MCF 10A (cell line): ENCODE data around the gene THEMIS2. TPM values are rescaled to one million over a fixed set of nuclear protein-coding genes. Genes with fewer than 3 reads are reported as not detected.

Experiments used
- BruUV-seq: library from RNA; stranded (reverse); fragments of 400-500 nt; replicated peaks from 2 replicates; lab custom pipeline; 2021; lab: Mats Ljungman, UMichigan
- CTCF ChIA-PET: fragments of 300-600 bp; sonication (Branson Sonifier 250); formaldehyde crosslinking; extraction: SDS; loops from one replicate; lab custom pipeline; 2021; ENCODE audit warnings: antibody characterized with exemption, inconsistent platforms; lab: Yijun Ruan, JAX
- POLR2A ChIA-PET: fragments of 300-600, 350-650 bp; sonication (Branson Sonifier 250); formaldehyde crosslinking; extraction: SDS; loops from one replicate; lab custom pipeline; 2020; ENCODE audit warnings: antibody characterized with exemption, inconsistent platforms; lab: Yijun Ruan, JAX
- DNase-seq: peaks from one replicate; pipeline ENCODE4 v3.0.0-alpha.2; 2018; ENCODE audit not compliant: unreplicated experiment
- H3K27ac Mint-ChIP-seq: one replicate; pipeline ENCODE4 v1.8.0; 2022; ENCODE audit warnings: mild to moderate bottlenecking, low read depth, mixed read lengths; ENCODE audit not compliant: unreplicated experiment
- H3K27me3 Mint-ChIP-seq: one replicate; pipeline ENCODE4 v1.8.0; 2022; ENCODE audit warnings: mixed read lengths; ENCODE audit not compliant: insufficient read depth, unreplicated experiment
- H3K36me3 Mint-ChIP-seq: one replicate; pipeline ENCODE4 v1.8.0; 2022; ENCODE audit warnings: mild to moderate bottlenecking, moderate library complexity, mixed read lengths; ENCODE audit not compliant: insufficient read depth, unreplicated experiment
- H3K4me1 Mint-ChIP-seq: one replicate; pipeline ENCODE4 v1.8.0; 2022; ENCODE audit warnings: mixed read lengths; ENCODE audit not compliant: insufficient read depth, unreplicated experiment
- H3K4me3 Mint-ChIP-seq: one replicate; pipeline ENCODE4 v1.8.0; 2022; ENCODE audit warnings: mild to moderate bottlenecking, moderate library complexity, mixed read lengths; ENCODE audit not compliant: unreplicated experiment
- H3K9me3 Mint-ChIP-seq: one replicate; pipeline ENCODE4 v1.8.0; 2022; ENCODE audit warnings: mixed read lengths; ENCODE audit not compliant: unreplicated experiment
- CTCF ChIP-seq: fragments of 200-600 bp; IDR thresholded peaks from one replicate; pipeline ENCODE4 v1.8.0; 2022; ENCODE audit warnings: antibody characterized with exemption, mild to moderate bottlenecking; ENCODE audit not compliant: unreplicated experiment
- intact Hi-C: fragments of 100-400 bp; cut with micrococcal nuclease; formaldehyde crosslinking; loops from 2 replicates; pipeline ENCODE4 v1.14.1; 2022
- total RNA-seq: library from RNA; stranded (reverse); gene quantifications from 2 replicates; pipeline ENCODE4 v1.2.3, GENCODE V29; 2022

The THEMIS2 gene
- total RNA-seq, 1 experiment from 2014 or later = 1.7 TPM

GRCh38 chr1:27873671-27874384 lies 1.5 kb downstream of the THEMIS2 start:
- Mint-ChIP-seq H3K27me3 (no peaks in the 10 kb centered on the region), H3K4me1 (peaks cover 9% of the 10 kb centered on the region), H3K4me3 (peak overlapping the region; percentile 63), H3K9me3 (no peaks in the 10 kb centered on the region), H3K36me3 (no peaks in the 10 kb centered on the region), H3K27ac (peak overlapping the region; percentile 99)
- no TSS peak for BruUV-seq
- DNase-seq = no peak
- no peak for TF ChIP-seq CTCF
- POLR2A ChIA-PET = interaction anchor here (1.9 kb wide), 1 partner anchor 17 kb away, joined by 6 read pairs; no protein-coding TSS in a partner anchor
- intact Hi-C loops = no loop called here
- CTCF ChIA-PET = no interaction called here

- BruUV-seq = no TSS peak
- ChIA-PET POLR2A (interaction anchor here (0.9 to 1.2 kb wide), 3 partner anchors 13 to 46 kb away, joined by 3 to 4 read pairs (median 3); partner anchors contain the start of gene PPP1R8), CTCF (interaction anchor here (1.1 kb wide), 1 partner anchor 103 kb away, joined by 3 read pairs; no protein-coding TSS in a partner anchor)
- H3K27me3 Mint-ChIP-seq = no peaks in the 10 kb centered on the region
- no peak for TF ChIP-seq CTCF
- intact Hi-C loops = no loop called here
- H3K9me3 Mint-ChIP-seq = no peaks in the 10 kb centered on the region
- DNase-seq = no peak
- H3K4me1 Mint-ChIP-seq = peaks cover 9% of the 10 kb centered on the region
- H3K36me3 Mint-ChIP-seq = no peaks in the 10 kb centered on the region
- H3K4me3 Mint-ChIP-seq = no peak overlapping the region
- peak overlapping the region; percentile 99 for H3K27ac Mint-ChIP-seq
Measured at GRCh38 chr1:27876341-27877114, 4.2 kb downstream of the THEMIS2 start.

GRCh38 chr1:27877115-27877416 lies 4.7 kb downstream of the THEMIS2 start:
- CTCF ChIA-PET = interaction anchor here (0.7 kb wide), 1 partner anchor 497 kb away, joined by 3 read pairs; no protein-coding TSS in a partner anchor
- TF ChIP-seq CTCF = no peak

GRCh38 chr1:27878039-27878438 lies 5.7 kb downstream of the THEMIS2 start:
- ChIA-PET POLR2A (interaction anchor here (1.1 kb wide), 1 partner anchor 90 kb away, joined by 4 read pairs; no protein-coding TSS in a partner anchor), CTCF (no interaction called here)
- Mint-ChIP-seq H3K36me3 (peaks cover 5% of the 10 kb centered on the region), H3K27ac (peak overlapping the region; percentile 7), H3K27me3 (no peaks in the 10 kb centered on the region), H3K4me1 (peaks cover 9% of the 10 kb centered on the region), H3K9me3 (no peaks in the 10 kb centered on the region), H3K4me3 (no peak overlapping the region)
- BruUV-seq = no TSS peak
- intact Hi-C loops = no loop called here
- no peak for DNase-seq
- TF ChIP-seq CTCF = no peak

More at GRCh38 chr1:27877115-27877416, 4.7 kb downstream of the THEMIS2 start:
- H3K27me3 Mint-ChIP-seq = no peaks in the 10 kb centered on the region
- no TSS peak for BruUV-seq
- H3K27ac Mint-ChIP-seq = peak overlapping the region; percentile 19
- no peak for DNase-seq
- peaks cover 9% of the 10 kb centered on the region for H3K4me1 Mint-ChIP-seq
- intact Hi-C loops = no loop called here
- H3K4me3 Mint-ChIP-seq = no peak overlapping the region
- no peaks in the 10 kb centered on the region for H3K9me3 Mint-ChIP-seq
- H3K36me3 Mint-ChIP-seq = peaks cover 2% of the 10 kb centered on the region
- POLR2A ChIA-PET = interaction anchor here (0.6 to 1.2 kb wide), 4 partner anchors 13 to 91 kb away, joined by 3 to 4 read pairs (median 3); no protein-coding TSS in a partner anchor
